ENCODE results near the gene CORO1C. TPM values are rescaled to one million over a fixed set of nuclear protein-coding genes. Genes with fewer than 3 reads are reported as not detected.
"Not testable (repeated sequence)": the region's sequence is repeated elsewhere in the genome, so short reads cannot be mapped to it uniquely, and the experiment has no call there.

The CORO1C gene
- total RNA-seq, 4 donors from 2014 or later = 68.1 to 153 (median 128) TPM

DNA sequence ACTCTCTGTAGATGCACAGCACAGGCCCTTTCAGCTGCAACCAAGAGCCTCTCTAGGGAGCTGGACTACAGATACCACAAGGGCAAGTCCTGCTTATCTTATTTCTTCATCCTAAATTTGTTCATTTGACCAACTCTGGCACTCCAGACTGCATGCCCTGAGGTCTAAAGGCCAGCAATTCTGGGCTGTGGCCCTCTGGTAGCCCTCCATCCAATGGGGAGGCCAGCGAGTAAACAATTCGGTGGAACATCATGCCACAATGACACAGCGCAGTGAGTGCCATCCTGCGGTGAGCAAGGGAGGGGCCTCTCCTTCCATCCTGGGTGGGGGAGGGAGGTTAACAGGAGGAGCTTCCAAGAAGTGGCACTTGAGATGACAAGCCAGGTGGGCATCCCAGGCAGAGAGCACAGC lies 97.0 kb downstream of the CORO1C start:
- 33 to 73% methylated on average over 3 to 4 of the region's 4 CpGs for WGBS, 2 donors (ENCODE audit: low coverage in 1 of 2)
- Histone ChIP-seq H3K27ac (peak overlapping the region; percentile 69 to 77 (median 76)), H3K4me3 (no peak overlapping the region), H3K9me3 (no peaks in the 10 kb centered on the region), H3K4me1 (peaks cover 8 to 52% (median 27%) of the 10 kb centered on the region in 4 donors), H3K27me3 (no peaks in the 10 kb centered on the region), H3K36me3 (no peaks in the 10 kb centered on the region)
- in situ Hi-C loops (cut with MboI; ENCODE audit: low pct_ligation_motif_present in 1 of 4, low pct_unique_long_range_greater_than_20kb in 1 of 4, low sequenced_read_pairs in 3 of 4) = no loop called here
- TF ChIP-seq POLR2AphosphoS5 (IDR thresholded peaks at IDR 0.05) = peak in 1 of 3 donors; percentile 22
- TF ChIP-seq, protein P1, sequence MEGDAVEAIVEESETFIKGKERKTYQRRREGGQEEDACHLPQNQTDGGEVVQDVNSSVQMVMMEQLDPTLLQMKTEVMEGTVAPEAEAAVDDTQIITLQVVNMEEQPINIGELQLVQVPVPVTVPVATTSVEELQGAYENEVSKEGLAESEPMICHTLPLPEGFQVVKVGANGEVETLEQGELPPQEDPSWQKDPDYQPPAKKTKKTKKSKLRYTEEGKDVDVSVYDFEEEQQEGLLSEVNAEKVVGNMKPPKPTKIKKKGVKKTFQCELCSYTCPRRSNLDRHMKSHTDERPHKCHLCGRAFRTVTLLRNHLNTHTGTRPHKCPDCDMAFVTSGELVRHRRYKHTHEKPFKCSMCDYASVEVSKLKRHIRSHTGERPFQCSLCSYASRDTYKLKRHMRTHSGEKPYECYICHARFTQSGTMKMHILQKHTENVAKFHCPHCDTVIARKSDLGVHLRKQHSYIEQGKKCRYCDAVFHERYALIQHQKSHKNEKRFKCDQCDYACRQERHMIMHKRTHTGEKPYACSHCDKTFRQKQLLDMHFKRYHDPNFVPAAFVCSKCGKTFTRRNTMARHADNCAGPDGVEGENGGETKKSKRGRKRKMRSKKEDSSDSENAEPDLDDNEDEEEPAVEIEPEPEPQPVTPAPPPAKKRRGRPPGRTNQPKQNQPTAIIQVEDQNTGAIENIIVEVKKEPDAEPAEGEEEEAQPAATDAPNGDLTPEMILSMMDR (IDR thresholded peaks at IDR 0.05) = no peak
- intact Hi-C loops (cut with DNase I; ENCODE audit: low total_unique reads) = loop anchor here (5.0 kb wide), 1 partner anchor 1228 kb away; no protein-coding TSS in a partner anchor
- peak; percentile 55 for DNase-seq

DNA sequence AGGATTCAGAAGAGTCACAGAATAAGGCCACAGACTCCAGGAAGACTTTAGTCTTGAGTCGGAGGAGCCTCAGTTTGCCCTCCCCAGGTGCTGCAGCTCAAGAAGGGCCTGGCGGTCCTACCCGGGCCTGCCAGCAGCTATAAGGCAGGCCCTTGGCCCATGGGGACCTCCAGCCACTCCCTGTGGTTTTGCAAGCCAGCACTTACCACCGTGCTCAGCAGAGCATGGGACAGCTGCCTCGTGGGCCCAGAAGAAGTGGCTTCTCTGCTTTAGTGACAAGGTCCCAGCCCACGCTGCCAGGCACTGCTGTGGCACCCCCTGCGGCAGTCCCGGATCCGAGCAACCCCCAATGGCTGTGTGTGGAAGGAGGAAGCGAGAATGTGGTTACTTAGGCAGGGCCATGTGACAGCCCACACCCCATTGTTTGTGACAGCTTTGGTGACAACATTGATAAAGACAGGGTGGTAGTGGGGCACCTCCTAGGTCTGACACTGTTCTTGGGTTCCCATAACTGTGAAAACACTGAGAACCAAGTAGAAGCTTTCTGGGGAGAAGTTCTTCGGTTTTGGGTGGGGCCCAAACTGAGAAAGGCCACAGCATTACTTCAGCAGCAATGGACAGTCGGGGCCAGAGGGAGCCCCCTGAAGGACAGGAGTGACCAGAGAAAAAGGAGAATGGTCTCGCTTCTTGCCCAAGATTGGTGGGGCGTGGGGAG lies 97.6 kb downstream of the CORO1C start, which contains the start of gene SELPLG:
SELPLG (minus strand) TSS at position 361 of the 715 bp plus-strand sequence. CDS start 9,587 bp downstream, outside the sequence.
- TF ChIP-seq, protein P1 (IDR thresholded peaks at IDR 0.05) = peak in 1 of 5 experiments; percentile 9
- TF ChIP-seq POLR2A (IDR thresholded peaks at IDR 0.05) (peak; percentile 51), POLR2AphosphoS5 (IDR thresholded peaks at IDR 0.05) (peak; percentile 62 to 73 (median 63)), EP300 (IDR thresholded peaks at IDR 0.05; ENCODE audit: low read depth) (no peak)
- peak; percentile 84 for DNase-seq
- Histone ChIP-seq H3K36me3 (no peaks in the 10 kb centered on the region), H3K4me1 (peaks cover 9 to 52% (median 28%) of the 10 kb centered on the region in 4 donors), H3K27me3 (no peaks in the 10 kb centered on the region), H3K4me3 (peak within 1 kb of the TSS in 3 of 4 donors; percentile 16 to 41 (median 17)), H3K27ac (peak within 1 kb of the TSS; percentile 69 to 77 (median 76)), H3K9me3 (no peaks in the 10 kb centered on the region)
- intact Hi-C loops (cut with DNase I; ENCODE audit: low total_unique reads) (loop anchor here (5.0 kb wide), 1 partner anchor 1229 kb away; no protein-coding TSS in a partner anchor), in situ Hi-C loops (cut with MboI; ENCODE audit: low pct_ligation_motif_present in 1 of 4, low pct_unique_long_range_greater_than_20kb in 1 of 4, low sequenced_read_pairs in 3 of 4) (no loop called here)
- 60% methylated on average over 14 of the region's 14 CpGs; no CpG with 5 or more reads in 1 of the 2 donors for WGBS, 2 donors (ENCODE audit: low coverage in 1 of 2)

DNA sequence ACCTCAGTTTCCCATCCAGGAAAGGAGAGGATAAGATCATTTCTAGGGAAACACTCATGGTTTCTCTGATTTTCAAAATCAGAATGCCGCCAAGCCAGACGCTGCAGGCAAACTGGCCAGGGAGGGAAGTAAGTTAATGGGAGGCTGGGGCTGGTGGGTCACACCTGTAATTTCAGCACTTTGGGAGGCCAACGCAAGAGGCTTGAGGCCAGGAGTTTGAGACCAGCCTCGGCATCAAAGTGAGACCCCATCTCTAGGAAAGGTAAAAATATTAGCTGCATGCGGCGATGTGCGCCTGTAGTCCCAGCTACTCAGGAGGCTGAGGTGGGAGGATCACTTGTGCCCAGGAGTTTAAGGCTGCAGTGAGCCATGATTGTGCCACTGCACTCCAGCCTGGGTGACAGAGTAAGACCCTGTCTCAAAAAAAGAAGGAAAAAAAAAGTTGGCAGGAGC lies 98.2 kb downstream of the CORO1C start:
- Histone ChIP-seq H3K9me3 (no peaks in the 10 kb centered on the region), H3K36me3 (no peaks in the 10 kb centered on the region), H3K4me3 (peak overlapping the region in 3 of 4 donors; percentile 16 to 41 (median 17)), H3K27me3 (no peaks in the 10 kb centered on the region), H3K4me1 (peaks cover 12 to 52% (median 25%) of the 10 kb centered on the region in 4 donors), H3K27ac (peak overlapping the region; percentile 69 to 77 (median 76))
- intact Hi-C loops (cut with DNase I; ENCODE audit: low total_unique reads) = loop anchor here (5.0 kb wide), 1 partner anchor 1229 kb away; no protein-coding TSS in a partner anchor
- no peak for TF ChIP-seq EP300 (IDR thresholded peaks at IDR 0.05; ENCODE audit: low read depth)
- TF ChIP-seq POLR2A (IDR thresholded peaks at IDR 0.05) = no peak
- TF ChIP-seq, protein P1 (IDR thresholded peaks at IDR 0.05) = no peak
- TF ChIP-seq POLR2AphosphoS5 (IDR thresholded peaks at IDR 0.05) = no peak
- in situ Hi-C loops (cut with MboI; ENCODE audit: low pct_ligation_motif_present in 1 of 4, low pct_unique_long_range_greater_than_20kb in 1 of 4, low sequenced_read_pairs in 3 of 4) = no loop called here
- WGBS, 2 donors (ENCODE audit: low coverage in 1 of 2) = 93 to 100% methylated on average over 1 to 7 of the region's 7 CpGs
- DNase-seq = no peak

DNA sequence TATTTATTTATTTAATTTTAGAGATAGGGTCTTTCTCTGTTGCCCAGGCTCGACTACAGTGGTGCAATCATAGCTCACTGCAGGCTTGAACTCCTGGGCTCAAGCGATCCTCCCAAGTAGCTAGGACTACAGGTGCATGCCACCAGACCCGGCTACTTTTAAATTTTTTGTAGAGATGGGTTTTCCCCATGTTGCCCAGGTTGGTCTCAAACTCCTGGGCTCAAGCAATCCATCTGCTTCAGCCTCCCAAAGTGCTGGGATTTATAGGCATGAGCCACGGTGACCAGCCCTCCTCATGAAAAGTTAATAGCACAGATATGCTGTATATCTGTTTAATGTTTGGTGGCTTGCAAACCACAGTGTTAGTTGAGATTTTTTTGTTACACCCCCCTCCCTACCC lies 100.1 kb downstream of the CORO1C start:
- H3K27ac ChIP-seq = peak overlapping the region; percentile 63 to 76 (median 68)

More for the DNA sequence above, 100.1 kb downstream of the CORO1C start:
- H3K4me1 ChIP-seq = peaks cover 8 to 54% (median 22%) of the 10 kb centered on the region in 4 donors
- H3K9me3 ChIP-seq; DNase-seq; H3K36me3 ChIP-seq; in situ Hi-C loops (cut with MboI; ENCODE audit: low pct_ligation_motif_present in 1 of 4, low pct_unique_long_range_greater_than_20kb in 1 of 4, low sequenced_read_pairs in 3 of 4); H3K4me3 ChIP-seq; H3K27me3 ChIP-seq: not testable (repeated sequence)
- WGBS, 2 donors (ENCODE audit: low coverage in 1 of 2) = 80 to 100% methylated on average over 3 to 4 of the region's 4 CpGs
- intact Hi-C loops (cut with DNase I; ENCODE audit: low total_unique reads) = loop anchor here (5.0 kb wide), 1 partner anchor 1231 kb away; no protein-coding TSS in a partner anchor

Data from transverse colon (tissue), 4 donors.